PC-3 (cell line): Measurements from ENCODE around the gene BGLAP.

ENCODE experiments used
- CTCF ChIP-seq: fragments of 300-600 bp; sonication (generic); conservative IDR thresholded peaks from 2 replicates; pipeline ENCODE4 v1.5.1; 2017; ENCODE audit warnings: antibody characterized with exemption, low read depth, mild to moderate bottlenecking, low read length
- EZH2 ChIP-seq: fragments of 300-600 bp; sonication (generic); IDR thresholded peaks from one replicate; pipeline ENCODE4 v1.6.1; 2017; ENCODE audit warnings: antibody characterized with exemption, mild to moderate bottlenecking, low read length; ENCODE audit not compliant: unreplicated experiment
- EZH2phosphoT487 ChIP-seq: fragments of 300-600 bp; sonication (generic); IDR thresholded peaks from 2 replicates; pipeline ENCODE4 v1.6.1; 2018; ENCODE audit warnings: mild to moderate bottlenecking, antibody characterized with exemption, low read length, borderline replicate concordance

GRCh38 chr1:156212833-156213643 lies 28.9 kb upstream of the BGLAP start, which contains the start of gene PMF1:
- no peak for TF ChIP-seq CTCF
- TF ChIP-seq EZH2: no peak
- no peak for TF ChIP-seq EZH2phosphoT487
